PFSK-1 (cell line): ENCODE results near the gene ADTRP.

Experiments used
- FOXP2 ChIP-seq: optimal IDR thresholded peaks from 2 replicates; pipeline ENCODE3; 2011; ENCODE audit warnings: borderline replicate concordance, control low read depth, inconsistent platforms; ENCODE audit not compliant: insufficient read depth; ENCODE audit errors: extremely low read length, extremely low read depth
- POLR2AphosphoS5 ChIP-seq: IDR thresholded peaks from 2 replicates; pipeline ENCODE4 v1.6.1; 2012; ENCODE audit warnings: low read depth, mild to moderate bottlenecking, control low read depth, low read length, moderate library complexity
- SIN3A ChIP-seq: IDR thresholded peaks from 2 replicates; pipeline ENCODE4 v1.6.1; 2012; ENCODE audit warnings: mild to moderate bottlenecking, low read length, moderate library complexity, borderline replicate concordance; ENCODE audit not compliant: insufficient read depth
- TAF1 ChIP-seq: IDR thresholded peaks from 2 replicates; pipeline ENCODE4 v1.6.1; 2012; ENCODE audit warnings: low read length, control low read depth, borderline replicate concordance; ENCODE audit not compliant: insufficient read depth
- TF ChIP-seq, protein P1 (sequence below), 2 experiments: IDR thresholded peaks; 2 replicates each; pipeline versions ENCODE4 v1.6.1 to v1.8.0; 2011 to 2012; ENCODE audit warnings: low read depth in 2 of 2, low read length in 2 of 2, control low read depth in 1 of 2, inconsistent platforms in 1 of 2, mild to moderate bottlenecking in 1 of 2, moderate library complexity in 1 of 2; ENCODE audit not compliant: insufficient read depth in 1 of 2

ADTRP gene

DNA sequence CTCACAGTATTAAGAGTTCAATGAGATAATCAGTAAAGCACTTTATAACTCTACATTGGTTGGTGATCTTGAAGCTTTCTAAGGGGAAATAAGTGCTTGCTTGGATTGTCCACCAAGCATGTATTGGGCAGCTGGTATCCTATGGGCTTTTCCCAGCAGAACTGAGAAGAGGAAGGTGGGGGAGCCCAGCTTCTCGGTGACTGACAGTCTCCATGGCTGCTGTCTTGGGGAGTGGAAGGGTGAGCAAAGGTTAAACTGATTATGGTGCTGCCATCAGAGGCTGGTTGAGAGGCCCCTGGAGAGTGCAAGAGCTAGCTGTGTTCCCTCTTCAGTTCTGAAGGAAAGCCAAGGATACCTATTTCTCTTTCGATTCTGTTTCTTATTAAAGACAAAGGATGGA is 35.5 kb upstream of the ADTRP start:
- no peak for TF ChIP-seq TAF1
- TF ChIP-seq POLR2AphosphoS5, result no peak
- no peak for TF ChIP-seq FOXP2
- no peak for TF ChIP-seq SIN3A
- TF ChIP-seq, protein P1, sequence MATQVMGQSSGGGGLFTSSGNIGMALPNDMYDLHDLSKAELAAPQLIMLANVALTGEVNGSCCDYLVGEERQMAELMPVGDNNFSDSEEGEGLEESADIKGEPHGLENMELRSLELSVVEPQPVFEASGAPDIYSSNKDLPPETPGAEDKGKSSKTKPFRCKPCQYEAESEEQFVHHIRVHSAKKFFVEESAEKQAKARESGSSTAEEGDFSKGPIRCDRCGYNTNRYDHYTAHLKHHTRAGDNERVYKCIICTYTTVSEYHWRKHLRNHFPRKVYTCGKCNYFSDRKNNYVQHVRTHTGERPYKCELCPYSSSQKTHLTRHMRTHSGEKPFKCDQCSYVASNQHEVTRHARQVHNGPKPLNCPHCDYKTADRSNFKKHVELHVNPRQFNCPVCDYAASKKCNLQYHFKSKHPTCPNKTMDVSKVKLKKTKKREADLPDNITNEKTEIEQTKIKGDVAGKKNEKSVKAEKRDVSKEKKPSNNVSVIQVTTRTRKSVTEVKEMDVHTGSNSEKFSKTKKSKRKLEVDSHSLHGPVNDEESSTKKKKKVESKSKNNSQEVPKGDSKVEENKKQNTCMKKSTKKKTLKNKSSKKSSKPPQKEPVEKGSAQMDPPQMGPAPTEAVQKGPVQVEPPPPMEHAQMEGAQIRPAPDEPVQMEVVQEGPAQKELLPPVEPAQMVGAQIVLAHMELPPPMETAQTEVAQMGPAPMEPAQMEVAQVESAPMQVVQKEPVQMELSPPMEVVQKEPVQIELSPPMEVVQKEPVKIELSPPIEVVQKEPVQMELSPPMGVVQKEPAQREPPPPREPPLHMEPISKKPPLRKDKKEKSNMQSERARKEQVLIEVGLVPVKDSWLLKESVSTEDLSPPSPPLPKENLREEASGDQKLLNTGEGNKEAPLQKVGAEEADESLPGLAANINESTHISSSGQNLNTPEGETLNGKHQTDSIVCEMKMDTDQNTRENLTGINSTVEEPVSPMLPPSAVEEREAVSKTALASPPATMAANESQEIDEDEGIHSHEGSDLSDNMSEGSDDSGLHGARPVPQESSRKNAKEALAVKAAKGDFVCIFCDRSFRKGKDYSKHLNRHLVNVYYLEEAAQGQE (IDR thresholded peaks at IDR 0.05; ENCODE audit: insufficient read depth in 1 of 2, low read depth in 2 of 2, low read length in 2 of 2), result no peak

DNA sequence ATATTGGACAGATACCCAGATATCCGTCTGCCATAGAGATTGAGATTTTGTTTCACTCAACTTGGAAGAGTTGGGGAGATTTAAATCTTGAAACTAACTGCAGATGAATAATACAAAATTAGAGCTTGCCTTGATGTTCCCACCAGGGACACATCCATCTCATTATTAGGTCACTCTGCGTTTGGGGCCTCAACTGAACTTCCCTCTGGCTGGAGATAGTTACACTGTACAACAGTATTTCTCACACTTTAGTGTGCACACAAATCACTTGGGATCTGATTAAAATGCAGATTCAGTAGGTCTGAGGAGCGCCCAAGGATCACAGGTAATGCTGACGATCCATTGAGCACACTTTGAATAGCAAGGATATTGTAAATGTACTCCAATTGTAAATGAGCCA is 35.0 kb upstream of the ADTRP start:
- TF ChIP-seq FOXP2 (no peak), POLR2AphosphoS5 (no peak)
- TF ChIP-seq, protein P1 (IDR thresholded peaks at IDR 0.05; ENCODE audit: insufficient read depth in 1 of 2, low read depth in 2 of 2, low read length in 2 of 2), result no peak

DNA sequence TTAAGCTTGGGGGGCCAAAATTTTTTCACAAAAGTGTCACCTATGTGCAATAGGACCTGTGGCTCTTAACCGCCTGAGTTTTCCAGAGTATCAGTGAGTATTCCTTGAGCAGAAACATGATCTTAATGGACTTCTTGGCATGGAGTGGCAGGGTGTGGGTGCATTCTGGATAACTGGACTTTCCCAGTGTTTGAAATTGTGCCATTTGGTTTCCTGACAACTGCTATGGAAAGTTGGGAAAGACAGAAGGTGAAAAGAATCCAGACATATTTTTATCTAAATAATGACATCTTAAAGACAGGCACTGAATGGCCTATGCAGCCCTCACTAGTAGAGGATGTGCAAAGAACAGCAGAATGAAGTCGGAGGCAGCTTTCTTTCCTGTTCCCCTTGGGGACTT is 34.3 kb upstream of the ADTRP start:
- TF ChIP-seq SIN3A (no peak), TAF1 (no peak), FOXP2 (no peak), POLR2AphosphoS5 (no peak)
- TF ChIP-seq, protein P1 (IDR thresholded peaks at IDR 0.05; ENCODE audit: insufficient read depth in 1 of 2, low read depth in 2 of 2, low read length in 2 of 2), result no peak

DNA sequence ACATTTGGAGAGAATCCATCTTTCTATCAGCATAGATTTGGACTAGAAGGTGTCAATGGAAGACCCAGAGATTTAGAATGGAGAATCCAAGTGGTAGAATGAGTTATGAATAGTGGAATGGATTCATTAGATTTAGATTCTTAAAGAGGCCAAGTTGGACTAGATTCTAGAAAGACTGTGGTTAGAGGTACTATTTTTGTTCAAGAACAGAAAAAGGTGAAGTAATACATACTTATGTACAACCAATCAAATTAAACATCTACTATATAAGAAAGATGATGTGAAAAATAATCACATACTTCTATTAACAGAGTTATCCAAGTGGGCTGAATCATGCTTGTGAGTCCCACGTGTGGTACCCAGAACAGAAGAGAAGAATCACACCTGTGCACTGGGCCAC is 33.8 kb upstream of the ADTRP start:
- TF ChIP-seq POLR2AphosphoS5 (no peak), TAF1 (no peak), FOXP2 (no peak), SIN3A (no peak)
- TF ChIP-seq, protein P1 (IDR thresholded peaks at IDR 0.05; ENCODE audit: insufficient read depth in 1 of 2, low read depth in 2 of 2, low read length in 2 of 2), result no peak

DNA sequence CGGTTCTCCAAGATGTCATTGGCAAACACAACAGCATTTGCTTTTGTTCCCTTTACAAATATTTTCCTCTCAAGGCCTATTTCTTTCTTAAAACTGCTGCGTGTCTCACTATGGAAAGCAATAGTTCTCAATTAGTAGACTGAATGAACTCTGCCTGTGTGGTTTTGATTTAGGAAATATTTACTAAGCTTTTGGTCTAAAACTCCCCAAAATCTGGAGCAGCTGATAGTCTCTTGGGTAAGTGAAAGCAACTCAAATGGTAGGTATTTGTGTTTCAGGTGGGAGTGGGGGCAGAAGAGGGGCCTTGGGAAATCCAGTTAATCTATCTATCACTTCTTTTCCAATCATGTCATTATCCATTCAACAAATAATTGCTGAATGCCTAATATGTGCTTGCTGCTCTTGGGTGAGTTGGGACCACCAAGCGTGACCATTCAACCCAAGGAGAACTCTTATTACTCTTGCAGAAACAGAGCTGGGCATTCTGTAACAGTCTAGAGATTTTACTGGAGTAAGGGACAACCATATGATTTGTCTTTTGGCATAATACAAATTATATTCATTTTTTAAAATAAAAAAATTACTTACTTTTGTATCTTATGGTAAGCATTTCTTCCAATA is 33.2 kb upstream of the ADTRP start:
- TF ChIP-seq TAF1, result no peak
